Activated CD8-positive, alpha-beta memory T cell treated with anti-CD3 and anti-CD28 coated beads, Interleukin-2, amount 50 U/mL, for 24 hours (primary cell): ENCODE results near the gene NMB.

Experiments
- DNase-seq: peaks from one replicate; pipeline ENCODE4 v3.0.0-alpha.2; 2020; ENCODE audit errors: extremely low read depth

NMB gene

GRCh38 chr15:84616235-84616634, 41.8 kb downstream of the NMB start:
- no peak for DNase-seq

DNA sequence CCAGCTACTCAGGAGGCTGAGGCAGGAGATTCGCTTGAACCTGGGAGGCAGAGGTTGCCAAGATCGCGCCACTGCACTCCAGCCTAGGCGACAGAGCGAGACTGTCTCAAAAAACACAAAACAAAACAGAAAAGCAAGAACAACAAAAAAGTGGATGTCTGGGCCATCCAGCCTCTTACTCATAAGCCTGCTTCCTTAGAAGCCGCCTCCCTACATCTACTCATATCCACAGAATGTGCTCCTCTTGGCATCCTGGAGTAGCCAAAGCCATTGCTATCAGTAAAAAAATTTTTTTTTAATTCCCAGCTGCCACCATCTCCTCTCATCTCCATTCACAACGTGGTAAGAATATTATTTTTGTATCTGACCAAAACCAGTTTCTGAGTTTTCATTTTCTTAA, 46.4 kb downstream of the NMB start:
- DNase-seq = no peak

GRCh38 chr15:84609818-84610525, 48.0 kb downstream of the NMB start:
- DNase-seq = no peak

- no peak for DNase-seq
Measured at GRCh38 chr15:84608707-84609284, 49.2 kb downstream of the NMB start.

- DNase-seq = no peak
Measured at GRCh38 chr15:84606653-84607120, 51.3 kb downstream of the NMB start.

- DNase-seq = no peak
Measured at GRCh38 chr15:84605554-84605882, 52.5 kb downstream of the NMB start.
